ENCODE data around the gene E2F1. TPM values are rescaled to one million over a fixed set of nuclear protein-coding genes. Genes with fewer than 3 reads are reported as not detected.

E2F1 gene
- total and polyA plus RNA-seq, 2 donors (not counting 1 experiment from before 2014, with no cell fraction given) = 2.4 to 2.7 TPM

- Histone ChIP-seq H3K4me2 (replicated peaks; ENCODE audit: low read depth, low read length, poor library complexity, severe bottlenecking) (no peak overlapping the region), H3K27ac (ENCODE audit: low read length in 2 of 2) (no peak overlapping the region), H3K9ac (ENCODE audit: low read length) (no peak overlapping the region), H4K20me1 (ENCODE audit: control insufficient read depth, insufficient read depth, low read length, poor library complexity, severe bottlenecking) (no peaks in the 10 kb centered on the region), H3K36me3 (replicated peaks in 1 of 2; ENCODE audit: control extremely low read depth in 1 of 2, control insufficient read depth in 1 of 2, extremely low read depth in 1 of 2, insufficient read depth in 2 of 2, low read length in 1 of 2) (no peaks in the 10 kb centered on the region), H3K4me1 (ENCODE audit: control insufficient read depth in 2 of 2, insufficient read depth in 2 of 2, low read length in 2 of 2) (peaks cover 0 to 6% of the 10 kb centered on the region in 2 donors), H3K27me3 (replicated peaks in 1 of 4; ENCODE audit: control extremely low read depth in 1 of 4, control insufficient read depth in 3 of 4, insufficient read depth in 4 of 4, low read length in 3 of 4) (no peaks in the 10 kb centered on the region), H3K79me2 (ENCODE audit: control insufficient read depth, insufficient read depth, low read length) (no peaks in the 10 kb centered on the region), H3K4me3 (ENCODE audit: control extremely low read depth in 1 of 5, extremely low read depth in 1 of 5, insufficient read depth in 1 of 5, low read depth in 2 of 5, low read length in 4 of 5) (no peak overlapping the region), H2AFZ (ENCODE audit: insufficient read depth, low read depth, low read length, poor library complexity, severe bottlenecking) (no peak overlapping the region), H3K9me3 (ENCODE audit: control extremely low read depth in 1 of 3, control insufficient read depth in 2 of 3, insufficient read depth in 1 of 3, low read length in 2 of 3) (no peaks in the 10 kb centered on the region)
- Mint-ChIP-seq H3K27me3 (no peaks in the 10 kb centered on the region), H3K4me3 (no peak overlapping the region), H3K9me3 (ENCODE audit: insufficient read depth) (no peaks in the 10 kb centered on the region), H3K27ac (no peak overlapping the region), H3K4me1 (peaks cover 3% of the 10 kb centered on the region)
- 97% methylated on average over 4 of the region's 5 CpGs for WGBS (ENCODE audit: insufficient coverage)
- ChIA-PET POLR2A (interaction anchor here (0.6 kb wide), 1 partner anchor 71 kb away, joined by 3 read pairs; no protein-coding TSS in a partner anchor), CTCF (interaction anchor here (0.7 kb wide), 1 partner anchor 13 kb away, joined by 3 read pairs; no protein-coding TSS in a partner anchor)
- DNase-seq (no peak), ATAC-seq (ENCODE audit: low read depth) (no peak)
- intact Hi-C loops (cut with micrococcal nuclease) = no loop called here
- TF ChIP-seq EZH2 (IDR thresholded peaks at IDR 0.05; ENCODE audit: borderline replicate concordance, insufficient read depth, low read depth, low read length, poor library complexity, severe bottlenecking) (no peak), CTCF (IDR thresholded peaks at IDR 0.05) (no peak)
Observed at GRCh38 chr20:33727115-33727479, 40.9 kb upstream of the E2F1 start.

- no peaks in the 10 kb centered on the region for H3K9me3 Mint-ChIP-seq (ENCODE audit: insufficient read depth)
- ChIA-PET CTCF (interaction anchor here (1.0 kb wide), 1 partner anchor 59 kb away, joined by 3 read pairs; the partner anchor contains the start of gene ACTL10), POLR2A (no interaction called here)
Observed at GRCh38 chr20:33725607-33726264, 39.6 kb upstream of the E2F1 start.

More at GRCh38 chr20:33725607-33726264, 39.6 kb upstream of the E2F1 start:
- Mint-ChIP-seq H3K27ac (no peak overlapping the region), H3K27me3 (no peaks in the 10 kb centered on the region), H3K4me1 (peaks cover 3% of the 10 kb centered on the region), H3K4me3 (no peak overlapping the region)
- Histone ChIP-seq H3K79me2 (ENCODE audit: control insufficient read depth, insufficient read depth, low read length) (no peaks in the 10 kb centered on the region), H3K27me3 (replicated peaks in 1 of 4; ENCODE audit: control extremely low read depth in 1 of 4, control insufficient read depth in 3 of 4, insufficient read depth in 4 of 4, low read length in 3 of 4) (no peaks in the 10 kb centered on the region), H3K27ac (ENCODE audit: low read length in 2 of 2) (no peak overlapping the region), H3K4me3 (ENCODE audit: control extremely low read depth in 1 of 5, extremely low read depth in 1 of 5, insufficient read depth in 1 of 5, low read depth in 2 of 5, low read length in 4 of 5) (no peak overlapping the region), H2AFZ (ENCODE audit: insufficient read depth, low read depth, low read length, poor library complexity, severe bottlenecking) (no peak overlapping the region), H3K36me3 (replicated peaks in 1 of 2; ENCODE audit: control extremely low read depth in 1 of 2, control insufficient read depth in 1 of 2, extremely low read depth in 1 of 2, insufficient read depth in 2 of 2, low read length in 1 of 2) (no peaks in the 10 kb centered on the region), H3K4me2 (replicated peaks; ENCODE audit: low read depth, low read length, poor library complexity, severe bottlenecking) (no peak overlapping the region), H3K9ac (ENCODE audit: low read length) (no peak overlapping the region), H3K4me1 (ENCODE audit: control insufficient read depth in 2 of 2, insufficient read depth in 2 of 2, low read length in 2 of 2) (peaks cover 3 to 4% of the 10 kb centered on the region in 2 donors), H3K9me3 (ENCODE audit: control extremely low read depth in 1 of 3, control insufficient read depth in 2 of 3, insufficient read depth in 1 of 3, low read length in 2 of 3) (peaks cover 0 to 3% (median 0%) of the 10 kb centered on the region in 3 donors), H4K20me1 (ENCODE audit: control insufficient read depth, insufficient read depth, low read length, poor library complexity, severe bottlenecking) (no peaks in the 10 kb centered on the region)
- no peak for DNase-seq
- ATAC-seq (ENCODE audit: low read depth) = no peak
- TF ChIP-seq EZH2 (IDR thresholded peaks at IDR 0.05; ENCODE audit: borderline replicate concordance, insufficient read depth, low read depth, low read length, poor library complexity, severe bottlenecking) = no peak
- no peak for TF ChIP-seq CTCF (IDR thresholded peaks at IDR 0.05)
- intact Hi-C loops (cut with micrococcal nuclease) = no loop called here
- WGBS (ENCODE audit: insufficient coverage) = 100% methylated on average over 2 of the region's 7 CpGs

Data from B cell (primary cell).